SU-DHL-6 (cell line): ENCODE results near the gene RTBDN.
A peak's percentile ranks its signal among the peaks of the same experiment; 100 is the strongest.

Source experiments
- H2AFZ ChIP-seq: fragments of 200-600 bp; sonication (generic); 2 replicates; pipeline ENCODE4 v1.6.1; 2014; ENCODE audit warnings: low read depth, mild to moderate bottlenecking, moderate library complexity, mixed read lengths, antibody characterized with exemption, low read length; ENCODE audit not compliant: severe bottlenecking
- H3F3A ChIP-seq: fragments of 200-600 bp; shearing (Covaris generic); 2 replicates; pipeline ENCODE4 v1.6.0; 2016; ENCODE audit warnings: antibody characterized with exemption, mild to moderate bottlenecking; ENCODE audit not compliant: insufficient read depth
- H3K27ac ChIP-seq: fragments of 200-600 bp; sonication (generic); 2 replicates; pipeline ENCODE4 v1.5.1; 2016; ENCODE audit warnings: low read depth, mild to moderate bottlenecking, low read length, moderate library complexity, mixed read lengths
- H3K27me3 ChIP-seq: fragments of 200-600 bp; sonication (generic), shearing (Covaris generic); 2 replicates; pipeline ENCODE4 v1.6.0; 2014; ENCODE audit warnings: mild to moderate bottlenecking, low read length
- H3K36me3 ChIP-seq: fragments of 200-600 bp; sonication (generic); 2 replicates; pipeline ENCODE4 v1.6.1; 2014; ENCODE audit warnings: mild to moderate bottlenecking, low read length, mixed read lengths
- H3K4me2 ChIP-seq: fragments of 300-600, 200-600 bp; shearing (Covaris generic), sonication (generic); 2 replicates; pipeline ENCODE4 v1.6.0; 2014; ENCODE audit warnings: low read length, low read depth, mild to moderate bottlenecking; ENCODE audit not compliant: poor library complexity, severe bottlenecking
- H3K4me3 ChIP-seq: fragments of 200-600 bp; sonication (generic); 2 replicates; pipeline ENCODE4 v1.5.1; 2014; ENCODE audit warnings: antibody characterized with exemption, low read length, mild to moderate bottlenecking, mixed read lengths; ENCODE audit not compliant: insufficient read depth, poor library complexity, severe bottlenecking
- H3K79me2 ChIP-seq: fragments of 200-600 bp; sonication (generic); 2 replicates; pipeline ENCODE4 v1.6.1; 2014; ENCODE audit warnings: mild to moderate bottlenecking, low read length, moderate library complexity; ENCODE audit not compliant: insufficient read depth
- H3K9ac ChIP-seq: fragments of 200-600 bp; sonication (generic); 2 replicates; pipeline ENCODE4 v1.7.0; 2014; ENCODE audit warnings: mild to moderate bottlenecking, low read length
- H3K9me2 ChIP-seq: fragments of 200-600 bp; sonication (generic); replicated peaks from 2 replicates; pipeline ENCODE4 v1.6.1; 2014; ENCODE audit warnings: low read length; ENCODE audit not compliant: insufficient read depth
- H3K9me3 ChIP-seq: fragments of 200-600 bp; sonication (generic); 2 replicates; pipeline ENCODE4 v1.6.1; 2014; ENCODE audit warnings: low read length, mixed read lengths; ENCODE audit not compliant: insufficient read depth
- H4K20me1 ChIP-seq: fragments of 200-600 bp; sonication (generic); 2 replicates; pipeline ENCODE4 v1.6.1; 2014; ENCODE audit warnings: low read depth, mild to moderate bottlenecking, antibody characterized with exemption, low read length, moderate library complexity, mixed read lengths
- EZH2phosphoT487 ChIP-seq: fragments of 200-600 bp; sonication (generic), shearing (Covaris generic); conservative IDR thresholded peaks from 2 replicates; pipeline ENCODE4 v1.6.1; 2018; ENCODE audit warnings: mild to moderate bottlenecking, antibody characterized with exemption, low read length, moderate library complexity, mixed read lengths
- TF ChIP-seq, protein P1 (sequence below): fragments of 200-600 bp; sonication (generic); IDR thresholded peaks from one replicate; pipeline ENCODE4 v1.5.1; 2017; ENCODE audit warnings: antibody characterized with exemption, mild to moderate bottlenecking, low read length, moderate library complexity; ENCODE audit not compliant: insufficient read depth, poor library complexity, severe bottlenecking

The RTBDN gene

GRCh38 chr19:12783849-12784393 lies 50.5 kb downstream of the RTBDN start:
- Histone ChIP-seq H3K9me2 (no peaks in the 10 kb centered on the region), H4K20me1 (no peaks in the 10 kb centered on the region), H3K27ac (no peak overlapping the region), H3F3A (peaks cover 6% of the 10 kb centered on the region; the same call in 1 of the 2 replicates), H3K79me2 (no peaks in the 10 kb centered on the region), H3K4me2 (no peak overlapping the region), H3K9ac (no peak overlapping the region), H3K36me3 (no peaks in the 10 kb centered on the region), H3K4me3 (no peak overlapping the region), H3K9me3 (no peaks in the 10 kb centered on the region), H3K27me3 (no peaks in the 10 kb centered on the region), H2AFZ (no peak overlapping the region)
- TF ChIP-seq, protein P1, sequence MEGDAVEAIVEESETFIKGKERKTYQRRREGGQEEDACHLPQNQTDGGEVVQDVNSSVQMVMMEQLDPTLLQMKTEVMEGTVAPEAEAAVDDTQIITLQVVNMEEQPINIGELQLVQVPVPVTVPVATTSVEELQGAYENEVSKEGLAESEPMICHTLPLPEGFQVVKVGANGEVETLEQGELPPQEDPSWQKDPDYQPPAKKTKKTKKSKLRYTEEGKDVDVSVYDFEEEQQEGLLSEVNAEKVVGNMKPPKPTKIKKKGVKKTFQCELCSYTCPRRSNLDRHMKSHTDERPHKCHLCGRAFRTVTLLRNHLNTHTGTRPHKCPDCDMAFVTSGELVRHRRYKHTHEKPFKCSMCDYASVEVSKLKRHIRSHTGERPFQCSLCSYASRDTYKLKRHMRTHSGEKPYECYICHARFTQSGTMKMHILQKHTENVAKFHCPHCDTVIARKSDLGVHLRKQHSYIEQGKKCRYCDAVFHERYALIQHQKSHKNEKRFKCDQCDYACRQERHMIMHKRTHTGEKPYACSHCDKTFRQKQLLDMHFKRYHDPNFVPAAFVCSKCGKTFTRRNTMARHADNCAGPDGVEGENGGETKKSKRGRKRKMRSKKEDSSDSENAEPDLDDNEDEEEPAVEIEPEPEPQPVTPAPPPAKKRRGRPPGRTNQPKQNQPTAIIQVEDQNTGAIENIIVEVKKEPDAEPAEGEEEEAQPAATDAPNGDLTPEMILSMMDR, result no peak
- no peak for TF ChIP-seq EZH2phosphoT487

DNA sequence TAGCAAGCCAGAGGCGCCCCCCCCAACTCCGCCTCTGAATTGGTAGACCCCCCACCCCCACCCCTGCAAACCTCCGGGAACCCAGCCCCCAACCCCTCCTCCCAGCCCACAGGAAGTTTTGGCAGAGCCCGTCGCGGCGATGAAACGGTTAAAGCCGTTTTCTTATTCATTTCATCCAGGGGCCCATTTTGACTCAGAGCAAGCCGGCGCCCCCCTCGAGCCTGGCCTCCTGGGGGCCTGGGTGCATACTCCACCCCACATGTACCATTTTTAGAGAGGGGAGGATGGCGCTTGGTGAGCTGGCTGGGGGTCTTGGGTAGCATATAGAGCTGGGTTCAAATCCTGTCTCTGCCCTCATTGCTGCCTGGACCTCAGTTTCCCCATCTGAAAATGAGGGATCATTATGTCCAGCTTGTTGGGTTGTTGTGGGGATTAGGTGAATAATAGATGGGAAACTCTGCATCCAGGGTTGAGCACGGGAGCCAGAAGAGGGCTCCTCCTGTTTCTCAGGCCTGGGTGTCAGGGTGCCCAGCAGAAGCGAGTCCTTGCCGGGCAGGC lies 51.0 kb downstream of the RTBDN start:
- Histone ChIP-seq H3F3A (peaks cover 4% of the 10 kb centered on the region; the same call in 1 of the 2 replicates), H3K4me2 (no peak overlapping the region), H3K27me3 (no peaks in the 10 kb centered on the region), H2AFZ (no peak overlapping the region), H3K36me3 (no peaks in the 10 kb centered on the region), H3K27ac (no peak overlapping the region), H3K9me2 (no peaks in the 10 kb centered on the region), H3K4me3 (no peak overlapping the region), H3K9ac (no peak overlapping the region), H4K20me1 (no peaks in the 10 kb centered on the region), H3K79me2 (no peaks in the 10 kb centered on the region), H3K9me3 (no peaks in the 10 kb centered on the region)
- TF ChIP-seq, protein P1, result no peak
- no peak for TF ChIP-seq EZH2phosphoT487

DNA sequence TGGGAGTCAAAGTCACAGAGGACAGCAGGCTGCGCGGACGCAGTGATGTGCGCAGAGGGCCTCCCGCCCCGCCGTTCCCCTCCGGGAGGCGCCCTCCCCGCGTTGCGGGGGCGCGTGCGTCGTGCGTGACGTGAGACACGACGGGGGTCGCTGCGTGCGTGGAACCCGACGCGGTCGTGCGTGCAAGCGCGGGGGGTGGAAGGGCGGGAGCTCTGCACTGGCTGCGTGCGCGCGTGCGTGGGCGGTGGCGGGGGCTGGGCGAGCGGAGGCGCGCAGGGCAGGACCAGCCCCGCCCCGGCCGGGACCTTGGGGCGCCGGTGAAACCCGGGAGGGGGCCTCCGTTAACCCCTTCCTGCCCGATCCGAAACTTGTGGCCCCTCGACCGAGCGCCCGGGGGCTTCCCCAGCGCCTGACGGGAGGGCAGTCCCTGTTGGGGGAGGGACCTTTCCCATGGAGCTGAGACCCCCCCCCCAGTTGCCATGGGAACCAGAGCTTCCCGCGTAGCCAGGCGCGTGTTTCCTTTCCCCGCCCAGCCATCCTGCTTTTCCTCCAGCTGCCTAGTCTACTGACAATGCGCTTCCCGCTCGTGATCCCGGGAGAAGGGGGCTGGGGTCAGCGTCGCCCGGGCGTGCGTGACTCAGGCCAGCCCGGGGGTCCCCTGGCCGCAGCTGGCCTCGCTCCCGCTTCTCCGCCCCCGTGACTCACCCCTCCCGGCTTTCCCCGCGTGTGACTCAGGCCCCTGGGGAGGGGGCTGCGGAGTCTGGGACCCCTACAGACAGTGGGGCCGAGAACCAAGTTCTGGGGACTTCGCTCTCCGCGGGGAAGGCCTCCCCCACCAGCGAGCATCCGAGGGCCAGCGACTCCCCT lies 51.7 kb downstream of the RTBDN start:
- H4K20me1 ChIP-seq, result no peaks in the 10 kb centered on the region
- H3K36me3 ChIP-seq, result no peaks in the 10 kb centered on the region
- H3K9me3 ChIP-seq, result no peaks in the 10 kb centered on the region
- no peak overlapping the region for H3K9ac ChIP-seq
- TF ChIP-seq, protein P1, result no peak
- no peak for TF ChIP-seq EZH2phosphoT487
- no peak overlapping the region for H3K27ac ChIP-seq
- H2AFZ ChIP-seq, result no peak overlapping the region
- H3K79me2 ChIP-seq, result no peaks in the 10 kb centered on the region
- no peaks in the 10 kb centered on the region for H3K27me3 ChIP-seq
- H3K9me2 ChIP-seq, result no peaks in the 10 kb centered on the region
- H3K4me3 ChIP-seq, result no peak overlapping the region
- H3F3A ChIP-seq, result no peaks in the 10 kb centered on the region
- peak overlapping the region; percentile 34 for H3K4me2 ChIP-seq
